K562 (cell line): ENCODE data around the gene C22orf39. TPM values are rescaled to one million over a fixed set of nuclear protein-coding genes. Genes with fewer than 3 reads are reported as not detected.

ENCODE experiments used
- ATAC-seq: fragments of 200-7000 bp; cut with Tn5 transposase; 3 replicates; pipeline ENCODE4 v1.9.1; 2020; ENCODE audit warnings: moderate library complexity
- BruUV-seq: library from RNA; stranded (reverse); fragments of 400-500 nt; replicated peaks from 2 replicates; lab custom pipeline; 2021; lab: Mats Ljungman, UMichigan
- CTCF ChIA-PET: fragments of 300-600 bp; formaldehyde crosslinking; extraction: SDS; loops from one replicate; lab custom pipeline; 2021; ENCODE audit warnings: low intra/inter-chr PET ratio; lab: Yijun Ruan, JAX
- POLR2A ChIA-PET: fragments of 300-600, 350-650 bp; sonication (Branson Sonifier 250); formaldehyde crosslinking; extraction: SDS; loops from one replicate; lab custom pipeline; 2021; ENCODE audit warnings: antibody characterized with exemption, inconsistent platforms; lab: Yijun Ruan, JAX
- DNase-seq, 4 experiments: peaks; one replicate each; pipeline versions ENCODE4 v3.0.0 to v3.0.0-alpha.2; 2011 to 2018; ENCODE audit warnings: low spot score in 3 of 4, mixed read lengths in 3 of 4; ENCODE audit errors: extremely low read depth in 1 of 4
- FAIRE-seq: peaks from 2 replicates; lab custom pipeline; 2011; peaks lifted over from hg19 to GRCh38; lab: Jason Lieb, UNC
- H2AFZ ChIP-seq: 2 replicates; pipeline ENCODE4 v1.6.0; 2011; ENCODE audit warnings: low read depth, low read length, control low read depth, inconsistent platforms
- H3K27ac ChIP-seq: fragments of 200-600 bp; 3 replicates; pipeline ENCODE4 v1.8.0; 2011; ENCODE audit warnings: low read depth, mild to moderate bottlenecking, control low read depth, inconsistent platforms, low read length, moderate library complexity, mixed read lengths; ENCODE audit errors: extremely low read depth
- H3K27me3 ChIP-seq, 2 experiments: fragments of 300-600 bp in 1 of 2; 2 replicates in 1 of 2; 3 replicates in 1 of 2; pipeline versions ENCODE4 v1.6.0 to v1.8.0; 2011; ENCODE audit warnings: inconsistent platforms in 2 of 2, low read length in 2 of 2, mild to moderate bottlenecking in 1 of 2, mixed read lengths in 1 of 2, moderate library complexity in 1 of 2; ENCODE audit not compliant: control insufficient read depth in 2 of 2, insufficient read depth in 2 of 2
- H3K36me3 ChIP-seq: fragments of 300-600 bp; 3 replicates; pipeline ENCODE4 v1.8.0; 2011; ENCODE audit warnings: mild to moderate bottlenecking, low read length, inconsistent platforms; ENCODE audit not compliant: control insufficient read depth, insufficient read depth
- H3K4me1 ChIP-seq, 2 experiments: fragments of 200-600 bp in 1 of 2; replicated peaks in 1 of 2; 2 replicates in 1 of 2; 3 replicates in 1 of 2; pipeline versions ENCODE4 v1.5.1 to v1.8.0; 2011; ENCODE audit warnings: inconsistent platforms in 2 of 2, low read length in 2 of 2, mild to moderate bottlenecking in 1 of 2, mixed read lengths in 1 of 2, moderate library complexity in 1 of 2; ENCODE audit not compliant: control insufficient read depth in 2 of 2, insufficient read depth in 2 of 2
- H3K4me2 ChIP-seq: 2 replicates; pipeline ENCODE4 v1.6.1; 2011; ENCODE audit warnings: low read length, control low read depth, inconsistent platforms, mixed read lengths; ENCODE audit not compliant: insufficient read depth
- H3K4me3 ChIP-seq: fragments of 200-600 bp; sonication (generic), shearing (Covaris generic); 2 replicates; pipeline ENCODE4 v1.5.1; 2016; ENCODE audit warnings: control low read depth, inconsistent platforms
- H3K79me2 ChIP-seq: fragments of 200-600 bp; 3 replicates; pipeline ENCODE4 v1.8.0; 2011; ENCODE audit warnings: low read length, inconsistent platforms; ENCODE audit not compliant: control insufficient read depth, insufficient read depth
- H3K9ac ChIP-seq, 2 experiments: 2 replicates each; pipeline versions ENCODE4 v1.6.0 to v1.6.1; 2011; ENCODE audit warnings: low read depth in 2 of 2, low read length in 2 of 2, control low read depth in 1 of 2, inconsistent platforms in 1 of 2, mild to moderate bottlenecking in 1 of 2, mixed read lengths in 1 of 2; ENCODE audit not compliant: insufficient read depth in 1 of 2
- H3K9me1 ChIP-seq: one replicate; pipeline ENCODE4 v1.6.0; 2011; ENCODE audit warnings: inconsistent platforms, mild to moderate bottlenecking, low read length, moderate library complexity; ENCODE audit not compliant: control insufficient read depth, insufficient read depth
- H3K9me3 ChIP-seq: replicated peaks from 2 replicates; pipeline ENCODE4 v1.5.1; 2011; ENCODE audit warnings: low read depth, low read length, inconsistent platforms; ENCODE audit not compliant: control insufficient read depth, insufficient read depth
- H4K20me1 ChIP-seq: replicated peaks from 2 replicates; pipeline ENCODE4 v1.6.1; 2011; ENCODE audit warnings: low read length, inconsistent platforms, mixed read lengths; ENCODE audit not compliant: control insufficient read depth, insufficient read depth
- ARHGAP35 ChIP-seq: fragments of 450-650 bp; IDR thresholded peaks from 2 replicates; pipeline ENCODE4 v1.6.1; 2018; ENCODE audit not compliant: partially characterized antibody
- BRD4 ChIP-seq: fragments of 200-600 bp; sonication (generic); IDR thresholded peaks from 2 replicates; pipeline ENCODE4 v1.6.1; 2017; ENCODE audit warnings: inconsistent platforms
- CBX3 ChIP-seq, 2 experiments: IDR thresholded peaks; 1 replicate in 1 of 2; 2 replicates in 1 of 2; pipeline ENCODE4 v1.6.1; 2012; ENCODE audit warnings: inconsistent platforms in 2 of 2, low read length in 2 of 2, borderline replicate concordance in 1 of 2, control low read depth in 1 of 2
- DMBX1 ChIP-seq: fragments of 250-450 bp; sonication (Bioruptor Pico); IDR thresholded peaks from 2 replicates; pipeline ENCODE4 v1.8.0; 2022; ENCODE audit warnings: inconsistent platforms, mild to moderate bottlenecking, moderate library complexity, borderline replicate concordance
- HNRNPK ChIP-seq: fragments of 200-400 bp; formaldehyde crosslinking; IDR thresholded peaks from one replicate; pipeline ENCODE4 v1.6.1; 2018; ENCODE audit warnings: mild to moderate bottlenecking, low read depth, low read length; ENCODE audit not compliant: poor library complexity, severe bottlenecking
- MXI1 ChIP-seq: IDR thresholded peaks from 2 replicates; pipeline ENCODE4 v1.6.1; 2011; ENCODE audit warnings: low read depth, mild to moderate bottlenecking, improper control_type of control experiment, low read length
- POLR2AphosphoS2 ChIP-seq: IDR thresholded peaks from 2 replicates; pipeline ENCODE4 v1.6.1; 2012; ENCODE audit warnings: low read length, improper control_type of control experiment
- POLR3G ChIP-seq: IDR thresholded peaks from 2 replicates; pipeline ENCODE4 v1.6.1; 2011; ENCODE audit not compliant: insufficient read length, insufficient replicate concordance; ENCODE audit errors: extremely low read depth
- PTRF ChIP-seq: fragments of 450-650 bp; IDR thresholded peaks from 2 replicates; pipeline ENCODE4 v1.6.1; 2016; ENCODE audit warnings: mild to moderate bottlenecking, missing genetic modification characterization, missing compliant biosample characterization
- TAL1 ChIP-seq: fragments of 450-650 bp; IDR thresholded peaks from 2 replicates; pipeline ENCODE4 v1.6.1; 2016; ENCODE audit warnings: mild to moderate bottlenecking
- ZNF75A ChIP-seq: fragments of 450-650 bp; formaldehyde crosslinking; IDR thresholded peaks from 2 replicates; pipeline ENCODE4 v1.4.0; 2020; ENCODE audit warnings: mild to moderate bottlenecking
- WGBS: fragments of 100-300 bp; shearing (Covaris generic); methylation state at CpG from one replicate; pipeline ENCODE4 v1.1.6; 2016; ENCODE audit warnings: low coverage, mixed read lengths; ENCODE audit not compliant: insufficient coverage; ENCODE audit errors: missing lambda C conversion rate; 5-methylcytosine and 5-hydroxymethylcytosine counted together
- in situ Hi-C: fragments of 300-500 bp; cut with MboI; formaldehyde crosslinking; loops from 4 replicates; pipeline ENCODE4 v1.15.0; 2018; ENCODE audit warnings: inconsistent platforms, mixed read lengths
- intact Hi-C: fragments of 100-400 bp; cut with micrococcal nuclease; formaldehyde crosslinking; loops from 2 replicates; pipeline ENCODE4 v1.14.2; 2022
- polyA plus RNA-seq, 8 experiments: library from polyadenylated mRNA; depleted of rRNA in 4 of 8; stranded (reverse) in 5 of 8; unstranded in 3 of 8; fragments of >200 nt; fragmentation: Nextera tagmentation in 2 of 8; fragmentation: Illumina TruSeq in 1 of 8; extraction: Ambion mirVana in 2 of 8; extraction: Trizol in 1 of 8; gene quantifications; 2 replicates each; pipeline versions ENCODE4 v1.2.1 to v1.2.3, GENCODE V29; 2011 to 2014; ENCODE audit warnings: inconsistent platforms in 1 of 8, missing spikeins in 1 of 8
- total RNA-seq, 7 experiments: library from RNA; depleted of rRNA in 6 of 7; stranded (reverse); fragments of >200 nt in 6 of 7; fragmentation: Illumina TruSeq in 2 of 7; extraction: Trizol in 2 of 7; gene quantifications; 2 replicates each; pipeline versions ENCODE4 v1.2.1 to v1.2.3, GENCODE V29; 2011 to 2021; ENCODE audit warnings: low replicate concordance in 1 of 7
- TF ChIP-seq, protein P1 (sequence below): fragments of 250-450 bp; sonication (Bioruptor Pico); IDR thresholded peaks from 2 replicates; pipeline ENCODE4 v1.4.0; 2020; ENCODE audit warnings: mild to moderate bottlenecking, moderate library complexity
- TF ChIP-seq, protein P2 (sequence below): fragments of 450-650 bp; IDR thresholded peaks from 2 replicates; pipeline ENCODE4 v1.6.1; 2016; ENCODE audit warnings: missing biosample characterization, missing genetic modification characterization
- TF ChIP-seq, protein P3 (sequence below): fragments of 250-450 bp; sonication (Bioruptor Pico); IDR thresholded peaks from 2 replicates; pipeline ENCODE4 v1.9.0; 2021; ENCODE audit warnings: mild to moderate bottlenecking, inconsistent platforms

The C22orf39 gene
- total and polyA plus RNA-seq, 9 of the 15 experiments (the other 6 are each of a cell fraction or from before 2014, with no cell fraction given), result 20.4 to 139 (median 66.8) TPM

DNA sequence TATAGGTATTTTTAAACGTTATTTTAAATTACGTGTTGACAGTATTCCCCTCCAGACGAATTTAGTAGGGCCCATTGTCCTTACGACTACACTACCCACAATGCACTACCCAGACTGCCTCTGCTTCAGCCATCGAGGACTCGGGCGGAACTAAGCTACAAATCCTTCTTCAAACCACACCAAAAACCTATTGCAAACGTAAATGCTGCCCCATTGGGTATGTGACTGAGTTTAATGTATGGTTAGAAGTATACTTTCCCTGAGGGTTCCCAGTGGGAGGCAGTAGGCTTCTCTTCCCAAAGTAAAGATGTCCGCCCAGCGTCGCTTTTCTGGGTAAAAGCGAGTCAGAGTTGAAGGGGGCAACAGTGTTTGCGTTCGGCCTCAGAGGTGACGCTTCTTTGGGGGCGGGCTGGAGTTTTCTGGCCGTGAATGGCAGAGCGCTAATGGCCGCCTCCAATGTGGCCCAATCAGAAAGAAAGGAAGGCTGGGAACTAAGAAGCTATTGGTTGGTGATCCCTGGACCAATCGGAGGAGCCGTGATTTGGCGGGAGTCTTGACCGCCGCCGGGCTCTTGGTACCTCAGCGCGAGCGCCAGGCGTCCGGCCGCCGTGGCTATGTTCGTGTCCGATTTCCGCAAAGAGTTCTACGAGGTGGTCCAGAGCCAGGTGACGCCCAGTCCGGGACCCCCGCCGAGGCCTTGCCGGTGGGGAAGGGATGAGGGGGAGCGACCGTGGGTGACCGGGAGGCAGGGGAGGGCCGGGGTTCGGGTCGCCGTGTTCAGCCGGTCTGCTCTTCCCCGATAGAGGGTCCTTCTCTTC, 32.1 kb upstream of the C22orf39 start, which contains the start of gene CDC45:
Gene CDC45, plus strand, starts transcription at position 566 of the 818 bp plus-strand sequence. Its CDS starts 49 bp downstream, at position 615.
- Histone ChIP-seq H4K20me1 (peaks cover 28% of the 10 kb centered on the region), H3K79me2 (peaks cover 82% of the 10 kb centered on the region), H3K9me1 (no peaks in the 10 kb centered on the region), H3K9me3 (no peaks in the 10 kb centered on the region), H3K4me1 (peaks cover 7 to 16% of the 10 kb centered on the region in 2 experiments), H3K4me3 (peak within 1 kb of the TSS; percentile 70), H3K4me2 (peak within 1 kb of the TSS; percentile 97), H3K36me3 (peaks cover 65% of the 10 kb centered on the region), H3K27me3 (no peaks in the 10 kb centered on the region), H3K27ac (peak within 1 kb of the TSS; percentile 97), H3K9ac (peak within 1 kb of the TSS; percentile 96 to 97), H2AFZ (peak within 1 kb of the TSS; percentile 99)
- FAIRE-seq (peak; percentile 98), ATAC-seq (peak; percentile 93), DNase-seq (peak; percentile 100)
- intact Hi-C loops, result loop anchor here (1.0 to 5.0 kb wide), 9 partner anchors 32 to 357 kb away; partner anchors contain the start of genes C22orf39, DGCR2, ESS2 and MRPL40
- WGBS, result under 1% methylated on average over 50 of the region's 50 CpGs
- no TSS peak for BruUV-seq
- in situ Hi-C loops, result no loop called here
- ChIA-PET POLR2A (interaction anchor here (0.5 to 5.4 kb wide), 58 partner anchors 9 to 476 kb away, joined by 3 to 148 read pairs (median 4); partner anchors contain the start of genes C22orf39, DGCR2, ESS2 and HIRA), CTCF (interaction anchor here (0.6 to 1.5 kb wide), 3 partner anchors 48 to 374 kb away, joined by 3 to 5 read pairs (median 5); partner anchors contain the start of gene HIRA)
- TF ChIP-seq MXI1 (peak; percentile 88; the same call in 1 of the 2 replicates), HNRNPK (no peak), BRD4 (peak; percentile 16; the same call in 1 of the 2 replicates), TAL1 (no peak), POLR2AphosphoS2 (peak; percentile 81; the same call in 1 of the 2 replicates), ZNF75A (peak; percentile 86; the same call in 1 of the 2 replicates), PTRF (peak; percentile 79; the same call in 1 of the 2 replicates), POLR3G (no peak), DMBX1 (peak; percentile 99), CBX3 (IDR thresholded peaks at IDR 0.05; ENCODE audit: borderline replicate concordance in 1 of 2, low read length in 2 of 2) (no peak), ARHGAP35 (no peak)
- TF ChIP-seq, protein P1, sequence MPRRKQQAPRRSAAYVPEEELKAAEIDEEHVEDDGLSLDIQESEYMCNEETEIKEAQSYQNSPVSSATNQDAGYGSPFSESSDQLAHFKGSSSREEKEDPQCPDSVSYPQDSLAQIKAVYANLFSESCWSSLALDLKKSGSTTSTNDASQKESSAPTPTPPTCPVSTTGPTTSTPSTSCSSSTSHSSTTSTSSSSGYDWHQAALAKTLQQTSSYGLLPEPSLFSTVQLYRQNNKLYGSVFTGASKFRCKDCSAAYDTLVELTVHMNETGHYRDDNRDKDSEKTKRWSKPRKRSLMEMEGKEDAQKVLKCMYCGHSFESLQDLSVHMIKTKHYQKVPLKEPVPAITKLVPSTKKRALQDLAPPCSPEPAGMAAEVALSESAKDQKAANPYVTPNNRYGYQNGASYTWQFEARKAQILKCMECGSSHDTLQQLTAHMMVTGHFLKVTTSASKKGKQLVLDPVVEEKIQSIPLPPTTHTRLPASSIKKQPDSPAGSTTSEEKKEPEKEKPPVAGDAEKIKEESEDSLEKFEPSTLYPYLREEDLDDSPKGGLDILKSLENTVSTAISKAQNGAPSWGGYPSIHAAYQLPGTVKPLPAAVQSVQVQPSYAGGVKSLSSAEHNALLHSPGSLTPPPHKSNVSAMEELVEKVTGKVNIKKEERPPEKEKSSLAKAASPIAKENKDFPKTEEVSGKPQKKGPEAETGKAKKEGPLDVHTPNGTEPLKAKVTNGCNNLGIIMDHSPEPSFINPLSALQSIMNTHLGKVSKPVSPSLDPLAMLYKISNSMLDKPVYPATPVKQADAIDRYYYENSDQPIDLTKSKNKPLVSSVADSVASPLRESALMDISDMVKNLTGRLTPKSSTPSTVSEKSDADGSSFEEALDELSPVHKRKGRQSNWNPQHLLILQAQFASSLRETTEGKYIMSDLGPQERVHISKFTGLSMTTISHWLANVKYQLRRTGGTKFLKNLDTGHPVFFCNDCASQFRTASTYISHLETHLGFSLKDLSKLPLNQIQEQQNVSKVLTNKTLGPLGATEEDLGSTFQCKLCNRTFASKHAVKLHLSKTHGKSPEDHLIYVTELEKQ, result peak; percentile 62; the same call in 1 of the 2 replicates
- TF ChIP-seq, protein P2, sequence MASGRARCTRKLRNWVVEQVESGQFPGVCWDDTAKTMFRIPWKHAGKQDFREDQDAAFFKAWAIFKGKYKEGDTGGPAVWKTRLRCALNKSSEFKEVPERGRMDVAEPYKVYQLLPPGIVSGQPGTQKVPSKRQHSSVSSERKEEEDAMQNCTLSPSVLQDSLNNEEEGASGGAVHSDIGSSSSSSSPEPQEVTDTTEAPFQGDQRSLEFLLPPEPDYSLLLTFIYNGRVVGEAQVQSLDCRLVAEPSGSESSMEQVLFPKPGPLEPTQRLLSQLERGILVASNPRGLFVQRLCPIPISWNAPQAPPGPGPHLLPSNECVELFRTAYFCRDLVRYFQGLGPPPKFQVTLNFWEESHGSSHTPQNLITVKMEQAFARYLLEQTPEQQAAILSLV (tag), result peak; percentile 87
- TF ChIP-seq, protein P3, sequence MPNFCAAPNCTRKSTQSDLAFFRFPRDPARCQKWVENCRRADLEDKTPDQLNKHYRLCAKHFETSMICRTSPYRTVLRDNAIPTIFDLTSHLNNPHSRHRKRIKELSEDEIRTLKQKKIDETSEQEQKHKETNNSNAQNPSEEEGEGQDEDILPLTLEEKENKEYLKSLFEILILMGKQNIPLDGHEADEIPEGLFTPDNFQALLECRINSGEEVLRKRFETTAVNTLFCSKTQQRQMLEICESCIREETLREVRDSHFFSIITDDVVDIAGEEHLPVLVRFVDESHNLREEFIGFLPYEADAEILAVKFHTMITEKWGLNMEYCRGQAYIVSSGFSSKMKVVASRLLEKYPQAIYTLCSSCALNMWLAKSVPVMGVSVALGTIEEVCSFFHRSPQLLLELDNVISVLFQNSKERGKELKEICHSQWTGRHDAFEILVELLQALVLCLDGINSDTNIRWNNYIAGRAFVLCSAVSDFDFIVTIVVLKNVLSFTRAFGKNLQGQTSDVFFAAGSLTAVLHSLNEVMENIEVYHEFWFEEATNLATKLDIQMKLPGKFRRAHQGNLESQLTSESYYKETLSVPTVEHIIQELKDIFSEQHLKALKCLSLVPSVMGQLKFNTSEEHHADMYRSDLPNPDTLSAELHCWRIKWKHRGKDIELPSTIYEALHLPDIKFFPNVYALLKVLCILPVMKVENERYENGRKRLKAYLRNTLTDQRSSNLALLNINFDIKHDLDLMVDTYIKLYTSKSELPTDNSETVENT (CRISPR knock-in tag), result peak; percentile 41; the same call in 1 of the 2 replicates
